HG03103 (cell line): ENCODE results near the gene COA8.

Experiments
- ATAC-seq: cut with Tn5 transposase; IDR thresholded peaks from one replicate; pipeline ENCODE4 v1.9.1; 2021; ENCODE audit warnings: low read depth; ENCODE audit not compliant: unreplicated experiment

COA8 gene

GRCh38 chr14:103547941-103548462 lies 14.8 kb upstream of the COA8 start:
- ATAC-seq = no peak

DNA sequence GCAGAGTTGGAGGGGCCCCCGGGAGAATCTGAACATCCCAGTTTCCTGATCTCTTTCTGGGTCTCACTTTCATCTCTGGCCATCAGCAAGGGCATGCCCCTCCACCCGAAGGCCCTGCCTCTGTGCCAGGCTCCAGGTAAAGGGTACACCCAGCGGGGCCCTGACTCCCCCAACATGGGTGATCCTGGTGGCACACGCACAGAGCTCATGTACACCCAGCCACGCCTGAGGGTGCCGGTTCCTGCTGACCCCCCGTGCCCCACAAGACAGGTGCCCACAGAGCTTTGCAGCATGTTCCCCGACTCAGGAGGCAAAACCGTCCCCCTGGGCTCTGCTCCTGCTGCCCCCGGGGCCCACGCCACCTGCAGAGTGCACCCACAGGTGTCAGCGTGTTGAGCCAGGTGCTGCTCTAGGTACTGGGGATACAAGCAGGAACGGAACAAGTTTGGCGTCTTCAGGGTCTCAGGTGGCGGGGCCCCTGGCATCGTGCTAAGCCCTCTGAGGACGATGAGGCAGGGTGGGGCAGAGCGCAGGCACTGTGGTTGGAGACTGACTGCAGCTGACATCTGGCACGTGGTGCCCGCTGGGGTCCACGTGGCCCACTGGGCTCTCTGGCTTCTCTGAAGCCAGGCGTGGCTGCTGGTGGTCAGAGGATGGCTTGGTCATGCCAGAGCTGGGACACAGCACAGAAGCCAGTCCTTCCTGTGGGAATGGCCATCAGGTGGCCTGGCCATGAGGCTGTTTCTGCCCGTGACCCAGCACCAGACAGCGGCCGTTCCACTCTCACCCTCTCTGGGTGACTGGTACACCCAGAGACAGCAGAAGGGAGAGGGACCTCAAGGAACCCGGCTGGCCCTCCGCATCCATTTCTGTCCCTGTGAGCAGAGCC lies 14.1 kb upstream of the COA8 start:
- ATAC-seq = no peak

DNA sequence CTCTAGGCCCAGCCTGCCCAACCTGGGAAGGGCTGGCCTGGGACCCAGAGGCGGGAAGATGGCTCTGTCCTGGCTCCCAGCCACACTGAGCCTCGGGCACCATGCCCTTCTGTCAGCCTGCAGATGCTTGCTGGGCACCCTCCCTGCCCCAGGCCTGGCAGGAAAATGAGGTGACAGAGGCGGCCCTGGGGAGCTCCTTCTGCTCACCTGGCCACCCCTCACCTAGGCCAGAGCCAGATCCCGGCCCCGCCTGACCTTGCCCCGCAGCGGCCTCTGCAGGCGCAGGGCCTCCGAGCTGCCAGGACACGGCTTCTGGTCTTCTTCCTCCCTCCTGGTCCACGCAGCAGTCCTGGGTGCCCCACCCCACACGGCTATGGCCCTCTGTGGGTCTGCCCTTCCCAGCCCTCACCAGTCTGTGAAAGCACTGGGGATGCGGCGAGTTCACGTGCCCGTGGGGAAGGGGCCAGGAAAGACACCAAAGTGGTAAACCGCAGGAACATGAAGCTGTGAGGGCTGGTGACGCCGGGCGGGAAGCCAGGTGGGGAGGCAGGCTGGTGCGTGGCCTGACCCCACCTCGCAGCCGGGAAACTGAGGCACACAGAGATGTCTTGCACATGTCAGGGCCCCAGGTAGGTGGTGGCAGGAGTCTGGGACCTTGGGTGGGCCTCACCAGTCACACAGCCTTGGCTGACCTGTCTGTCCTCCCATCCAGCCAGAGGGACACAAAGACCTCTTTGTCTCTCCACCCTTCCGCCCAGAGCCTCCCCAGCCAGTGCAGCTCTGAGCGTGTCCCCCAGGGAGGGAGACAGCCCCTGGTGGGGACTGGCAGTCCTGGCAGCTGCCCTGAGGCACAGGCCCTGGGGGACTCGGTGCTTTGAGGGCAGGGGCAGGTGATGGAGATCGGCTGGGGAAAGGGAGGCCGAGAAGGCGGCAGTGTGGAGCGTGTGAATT lies 13.1 kb upstream of the COA8 start:
- no peak for ATAC-seq

DNA sequence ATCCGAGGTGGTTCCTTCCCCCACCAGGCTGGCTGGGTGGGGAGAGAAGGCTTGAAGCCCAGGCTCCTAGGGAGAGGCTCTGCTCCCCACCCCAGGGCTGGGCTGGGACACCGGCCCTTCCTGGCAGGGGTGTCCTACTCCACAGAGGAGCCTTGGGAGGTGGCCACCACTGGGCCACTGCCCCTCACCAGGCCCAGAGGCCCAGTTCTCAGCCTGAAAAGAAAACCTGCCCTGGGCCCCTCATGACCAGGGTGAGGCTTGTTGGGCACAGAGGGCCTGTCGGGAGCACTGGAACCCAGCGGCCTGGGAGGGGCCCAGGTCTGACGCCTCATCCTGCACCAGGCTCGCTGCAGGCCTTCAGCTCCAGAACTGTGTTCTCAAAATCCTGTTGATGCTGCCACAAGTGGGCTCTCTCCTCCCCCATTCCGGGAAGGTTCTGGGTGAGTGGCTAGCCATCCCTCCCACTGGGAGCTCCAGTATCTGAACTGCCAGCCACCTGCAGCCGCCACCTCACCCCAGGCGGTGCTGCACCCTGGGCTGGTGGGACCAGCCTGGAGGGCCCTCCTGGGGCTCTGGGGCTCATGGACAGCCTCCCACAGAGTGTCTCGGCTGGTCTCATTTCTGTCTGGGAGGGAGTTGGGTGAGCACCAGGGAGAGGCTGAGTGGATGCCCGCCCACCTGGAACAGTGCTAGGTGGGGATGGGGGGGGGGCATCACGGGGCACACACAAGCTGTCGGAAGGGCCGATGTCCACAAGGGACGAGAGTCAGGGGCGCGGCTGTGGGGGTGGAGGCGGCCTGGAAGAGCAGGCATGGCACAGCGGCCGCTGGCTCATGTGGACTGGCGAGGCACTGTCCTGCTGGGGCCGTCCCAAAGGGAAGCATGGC lies 12.1 kb upstream of the COA8 start:
- no peak for ATAC-seq

DNA sequence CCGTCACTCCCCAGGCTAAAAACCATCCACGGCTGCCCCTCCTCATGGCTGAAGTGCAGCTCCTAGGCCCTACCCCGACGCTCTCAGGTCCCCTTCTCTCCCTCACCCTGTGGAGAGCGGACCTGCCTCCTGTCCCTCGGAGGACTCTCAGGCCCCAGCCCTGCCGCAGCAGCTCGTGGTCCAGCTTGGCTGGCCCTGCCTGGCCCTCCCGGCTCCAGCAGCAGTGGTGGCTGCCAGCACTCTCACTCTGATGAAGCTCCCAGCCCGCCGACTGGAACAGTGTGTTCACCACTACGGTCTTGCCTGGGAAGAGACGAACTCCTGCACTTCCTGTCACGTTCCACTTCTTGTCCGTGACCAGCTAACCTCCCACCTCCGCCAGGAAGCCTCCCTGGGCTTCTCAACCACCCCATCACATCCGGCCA lies 11.4 kb upstream of the COA8 start:
- no peak for ATAC-seq

DNA sequence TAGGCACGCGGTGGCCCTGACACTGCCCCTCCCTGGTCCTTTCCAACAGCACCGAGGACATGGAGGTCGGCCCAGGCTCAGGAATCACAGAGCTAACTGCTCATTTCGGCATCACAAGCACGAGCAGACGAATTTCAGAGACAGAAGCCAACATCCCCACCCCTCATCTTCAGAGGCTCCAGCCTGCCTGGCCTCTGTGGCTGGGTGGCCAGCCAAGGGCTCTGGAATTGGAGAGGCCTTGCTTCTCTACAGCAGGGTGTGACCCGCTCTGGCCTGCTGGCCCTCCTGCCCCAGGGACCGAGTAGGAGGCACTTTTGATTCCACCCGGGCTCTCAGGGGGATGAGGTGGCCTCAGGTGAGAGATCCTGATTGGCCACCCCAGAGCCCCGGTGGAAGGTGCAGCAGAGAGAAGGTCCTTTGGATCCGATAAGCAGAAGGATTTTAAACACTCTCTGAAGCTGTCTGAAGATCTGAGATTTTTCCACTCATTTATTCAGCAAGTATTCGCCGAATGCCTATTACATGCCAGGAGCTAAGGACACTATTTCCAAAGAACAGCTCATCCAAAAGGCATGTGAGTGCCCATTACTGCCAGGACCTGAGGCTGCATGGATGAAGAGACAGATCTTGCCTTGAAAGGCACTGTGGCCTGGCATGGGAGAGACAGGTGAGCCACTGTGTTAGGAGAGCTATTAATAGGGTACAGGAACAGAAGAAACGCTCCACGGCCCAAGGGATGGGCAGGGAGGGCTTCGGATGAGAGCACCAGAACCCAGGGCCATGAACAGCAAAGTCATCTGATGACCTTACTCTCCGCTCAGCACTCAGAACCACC lies 10.5 kb upstream of the COA8 start:
- no peak for ATAC-seq

- ATAC-seq = no peak
These were observed 9.9 kb upstream of the COA8 start for GRCh38 chr14:103552846-103553210.

DNA sequence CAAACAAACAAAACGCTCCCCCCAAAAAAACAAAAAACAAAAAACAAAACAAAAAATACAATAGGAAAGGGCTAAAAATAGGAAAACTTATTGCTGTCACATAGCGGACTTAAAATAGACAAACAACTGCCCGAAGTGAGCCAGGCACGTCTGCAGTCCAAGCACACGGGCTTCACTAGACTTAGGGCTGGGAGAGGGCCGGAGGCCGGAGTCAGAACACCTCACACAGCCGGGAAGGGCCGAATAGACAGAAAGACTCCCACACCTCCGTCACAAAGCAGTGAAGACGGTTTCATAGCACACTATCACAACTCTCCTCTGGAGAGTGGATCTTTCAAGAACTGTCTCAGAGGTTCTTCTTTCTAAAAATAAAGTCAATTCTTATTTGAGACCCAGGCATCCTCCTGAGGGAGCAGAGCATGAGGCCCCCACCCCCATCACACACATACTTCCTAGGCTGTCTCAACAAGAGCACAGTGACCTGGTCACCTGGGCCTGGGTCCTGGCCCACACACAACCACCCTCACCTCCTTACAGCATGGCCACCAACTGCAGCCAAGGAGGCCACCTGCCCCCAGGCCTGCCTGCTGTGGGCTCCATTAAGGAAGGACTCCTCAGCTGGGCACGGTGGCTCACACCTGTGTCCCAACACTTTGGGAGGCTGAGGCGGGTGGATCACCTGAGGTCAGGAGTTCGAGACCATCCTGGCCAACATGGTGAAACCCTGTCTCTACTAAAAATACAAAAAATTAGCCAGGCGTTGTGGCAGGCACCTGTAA lies 7.0 kb upstream of the COA8 start:
- ATAC-seq = no peak

DNA sequence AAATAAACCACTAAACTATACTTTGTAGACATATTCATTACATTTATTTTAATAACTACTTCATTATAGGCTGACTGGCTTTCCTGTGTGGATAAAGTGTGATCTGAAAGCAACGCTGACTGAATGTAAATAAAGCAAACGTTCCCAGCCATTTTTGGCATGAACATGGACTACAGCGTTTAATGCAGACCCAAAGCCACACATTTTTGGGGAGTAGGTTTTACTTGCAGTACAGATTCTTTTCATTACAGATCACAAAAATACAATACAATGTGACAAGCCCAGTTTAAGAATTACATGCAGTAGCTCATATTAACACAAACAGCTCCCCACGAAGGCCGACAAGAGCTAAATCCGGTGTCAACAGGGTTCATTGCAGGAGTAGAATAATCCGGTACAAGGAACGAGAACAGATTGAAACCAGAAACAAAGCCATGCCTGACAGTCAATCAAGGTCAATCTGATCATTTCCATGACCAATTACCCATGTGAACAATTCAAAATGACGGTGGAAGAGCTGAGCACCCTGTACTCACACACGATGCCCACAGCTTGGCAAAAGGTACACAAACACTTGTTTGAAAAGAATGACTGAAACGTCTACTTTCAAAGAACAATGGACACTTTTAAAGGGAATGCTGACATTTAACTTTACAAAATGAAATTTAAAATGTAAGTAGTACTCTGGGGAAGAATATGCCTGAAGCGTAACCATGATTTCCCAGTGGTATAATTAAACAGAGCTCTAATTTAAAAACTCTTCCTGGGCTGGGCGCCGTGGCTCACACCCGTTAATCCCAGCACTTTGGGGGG lies 5.6 kb upstream of the COA8 start:
- no peak for ATAC-seq

GRCh38 chr14:103558071-103558882 lies 4.5 kb upstream of the COA8 start:
- ATAC-seq = no peak

GRCh38 chr14:103559766-103560165 lies 3.0 kb upstream of the COA8 start:
- no peak for ATAC-seq

DNA sequence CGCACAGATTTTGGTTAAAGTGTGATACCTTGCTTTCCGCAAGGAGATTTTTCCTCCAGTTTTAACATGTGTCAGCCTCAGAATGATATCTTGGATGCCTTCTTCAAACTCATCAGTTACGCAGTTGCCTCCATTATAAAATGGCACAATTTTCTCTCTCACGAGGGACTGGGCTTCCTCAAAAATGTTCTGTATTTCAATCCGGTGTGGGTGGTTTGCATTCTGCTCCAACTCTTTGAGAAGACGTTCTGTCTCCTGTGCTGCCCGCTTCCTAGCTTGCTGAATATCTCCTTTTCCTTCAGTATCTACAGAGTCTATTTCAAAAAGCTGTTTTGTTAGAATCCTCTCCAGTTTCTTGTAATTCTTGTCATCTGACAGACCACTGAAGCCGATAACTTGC lies 2.1 kb upstream of the COA8 start:
- no peak for ATAC-seq

DNA sequence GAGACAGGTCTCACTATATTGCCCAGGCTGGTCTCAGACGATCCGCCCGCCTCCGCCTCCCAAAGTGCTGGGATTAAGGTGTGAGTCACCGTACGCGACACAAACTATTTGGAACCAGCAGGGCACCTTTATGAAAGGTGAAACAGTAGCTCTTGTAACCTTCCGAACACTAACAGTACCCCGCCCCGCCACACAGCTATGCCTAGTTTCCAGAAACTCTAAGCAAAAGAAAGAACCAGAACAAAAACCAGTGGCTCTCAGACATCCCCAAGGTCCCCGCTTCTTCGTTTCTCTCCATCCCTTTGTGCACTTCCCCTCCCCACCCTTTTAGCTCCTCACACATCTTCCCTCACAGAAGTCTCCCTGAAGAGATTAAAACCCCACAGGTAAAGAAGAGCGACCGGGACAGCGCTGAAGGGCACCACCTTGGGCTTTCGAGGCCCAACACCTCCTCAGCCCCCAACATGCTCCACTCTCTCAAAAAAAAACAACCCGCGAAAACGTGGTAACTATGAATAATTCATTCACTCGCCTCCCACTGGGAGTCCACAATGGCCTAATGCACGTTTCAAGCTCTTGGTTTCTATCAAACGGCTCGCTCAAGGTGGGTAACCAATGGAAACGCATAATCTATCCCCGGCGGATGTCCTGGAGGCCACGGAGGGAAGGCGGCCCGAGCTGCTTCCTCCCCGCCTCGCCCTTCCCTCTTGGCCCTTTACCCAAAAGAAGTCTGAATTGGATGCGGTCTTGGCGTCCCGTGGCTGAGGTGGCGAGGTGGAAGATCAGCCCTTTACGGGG lies 1.2 kb upstream of the COA8 start:
- ATAC-seq = peak; percentile 24

- peak; percentile 23 for ATAC-seq
These were observed 656 bp upstream of the COA8 start for GRCh38 chr14:103562179-103562428.

DNA sequence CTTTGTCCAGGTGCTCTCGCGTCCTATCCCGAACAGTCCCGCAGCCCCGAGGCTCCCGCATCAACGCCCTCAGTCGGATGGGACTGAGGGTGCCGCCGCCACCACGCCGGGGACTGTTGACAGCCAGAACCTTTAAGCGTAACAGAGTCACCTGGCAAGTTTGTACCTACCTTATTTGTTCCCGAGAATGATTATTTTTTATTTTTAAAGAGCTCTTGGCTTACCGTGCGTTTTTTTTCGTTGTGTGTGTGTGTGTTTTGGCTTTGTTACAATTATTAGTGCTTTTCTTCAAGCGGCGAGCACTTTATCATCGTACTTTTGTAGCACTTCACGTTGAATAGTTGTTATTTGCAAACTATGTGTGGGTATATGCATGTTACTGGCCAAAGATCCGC lies 463 bp downstream of the COA8 start:
- peak; percentile 18 for ATAC-seq

GRCh38 chr14:103563844-103564505 lies 1.2 kb downstream of the COA8 start:
- ATAC-seq = no peak
